ENCODE results near the gene TNIK.

- TF ChIP-seq, protein P1, sequence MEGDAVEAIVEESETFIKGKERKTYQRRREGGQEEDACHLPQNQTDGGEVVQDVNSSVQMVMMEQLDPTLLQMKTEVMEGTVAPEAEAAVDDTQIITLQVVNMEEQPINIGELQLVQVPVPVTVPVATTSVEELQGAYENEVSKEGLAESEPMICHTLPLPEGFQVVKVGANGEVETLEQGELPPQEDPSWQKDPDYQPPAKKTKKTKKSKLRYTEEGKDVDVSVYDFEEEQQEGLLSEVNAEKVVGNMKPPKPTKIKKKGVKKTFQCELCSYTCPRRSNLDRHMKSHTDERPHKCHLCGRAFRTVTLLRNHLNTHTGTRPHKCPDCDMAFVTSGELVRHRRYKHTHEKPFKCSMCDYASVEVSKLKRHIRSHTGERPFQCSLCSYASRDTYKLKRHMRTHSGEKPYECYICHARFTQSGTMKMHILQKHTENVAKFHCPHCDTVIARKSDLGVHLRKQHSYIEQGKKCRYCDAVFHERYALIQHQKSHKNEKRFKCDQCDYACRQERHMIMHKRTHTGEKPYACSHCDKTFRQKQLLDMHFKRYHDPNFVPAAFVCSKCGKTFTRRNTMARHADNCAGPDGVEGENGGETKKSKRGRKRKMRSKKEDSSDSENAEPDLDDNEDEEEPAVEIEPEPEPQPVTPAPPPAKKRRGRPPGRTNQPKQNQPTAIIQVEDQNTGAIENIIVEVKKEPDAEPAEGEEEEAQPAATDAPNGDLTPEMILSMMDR (IDR thresholded peaks at IDR 0.05) = no peak
- TF ChIP-seq POLR2A (IDR thresholded peaks at IDR 0.05; ENCODE audit: low read depth) = no peak
Measured at GRCh38 chr3:171231361-171231760, 228.8 kb downstream of the TNIK start.

Measured in esophagus muscularis mucosa (tissue), 3 donors.